ENCODE data around the gene MRPL14.

DNA sequence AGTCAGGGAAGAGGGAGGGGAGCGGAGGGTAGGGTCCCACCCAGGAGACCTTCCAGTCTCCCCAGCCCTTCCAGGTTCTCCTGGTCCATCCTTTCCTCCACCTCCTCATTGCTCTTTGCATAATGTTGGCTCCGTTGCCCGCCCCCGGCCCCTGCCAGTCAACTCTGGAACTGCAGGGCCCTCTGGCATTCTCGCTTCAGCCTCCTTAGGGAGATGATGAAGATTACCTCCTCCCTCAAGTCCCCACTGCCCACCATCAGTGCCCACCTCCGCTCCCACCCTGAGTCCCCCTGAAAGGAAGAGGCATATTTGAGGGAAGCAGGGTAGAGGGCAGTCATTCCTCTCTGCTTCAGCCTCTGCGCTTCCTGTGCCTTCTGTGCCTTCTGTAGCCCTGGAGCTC, 8.6 kb upstream of the MRPL14 start:
- TF ChIP-seq, protein P1, sequence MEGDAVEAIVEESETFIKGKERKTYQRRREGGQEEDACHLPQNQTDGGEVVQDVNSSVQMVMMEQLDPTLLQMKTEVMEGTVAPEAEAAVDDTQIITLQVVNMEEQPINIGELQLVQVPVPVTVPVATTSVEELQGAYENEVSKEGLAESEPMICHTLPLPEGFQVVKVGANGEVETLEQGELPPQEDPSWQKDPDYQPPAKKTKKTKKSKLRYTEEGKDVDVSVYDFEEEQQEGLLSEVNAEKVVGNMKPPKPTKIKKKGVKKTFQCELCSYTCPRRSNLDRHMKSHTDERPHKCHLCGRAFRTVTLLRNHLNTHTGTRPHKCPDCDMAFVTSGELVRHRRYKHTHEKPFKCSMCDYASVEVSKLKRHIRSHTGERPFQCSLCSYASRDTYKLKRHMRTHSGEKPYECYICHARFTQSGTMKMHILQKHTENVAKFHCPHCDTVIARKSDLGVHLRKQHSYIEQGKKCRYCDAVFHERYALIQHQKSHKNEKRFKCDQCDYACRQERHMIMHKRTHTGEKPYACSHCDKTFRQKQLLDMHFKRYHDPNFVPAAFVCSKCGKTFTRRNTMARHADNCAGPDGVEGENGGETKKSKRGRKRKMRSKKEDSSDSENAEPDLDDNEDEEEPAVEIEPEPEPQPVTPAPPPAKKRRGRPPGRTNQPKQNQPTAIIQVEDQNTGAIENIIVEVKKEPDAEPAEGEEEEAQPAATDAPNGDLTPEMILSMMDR (conservative IDR thresholded peaks at IDR 0.05; ENCODE audit: low read depth in 2 of 2): peak in 1 of 2 experiments; percentile 18; a peak in 1 of 4 replicates
- no peak for TF ChIP-seq EZH2 (IDR thresholded peaks at IDR 0.05; ENCODE audit: low read depth, unreplicated experiment)
- TF ChIP-seq EZH2phosphoT487 (IDR thresholded peaks at IDR 0.05; ENCODE audit: unreplicated experiment): no peak
- no peak for TF ChIP-seq POLR2AphosphoS5 (IDR thresholded peaks at IDR 0.05; ENCODE audit: low read depth)
- no peak for TF ChIP-seq ZNF462 (CRISPR knock-in tag; IDR thresholded peaks at IDR 0.05)
- no peak for TF ChIP-seq REST (IDR thresholded peaks at IDR 0.05; ENCODE audit: unreplicated experiment)
- no peak for TF ChIP-seq ZNF114 (CRISPR knock-in tag; IDR thresholded peaks at IDR 0.05)
- TF ChIP-seq JUNB (IDR thresholded peaks at IDR 0.05; ENCODE audit: unreplicated experiment): no peak
- no peak for TF ChIP-seq ZNF331 (CRISPR knock-in tag; IDR thresholded peaks at IDR 0.05; ENCODE audit: low read depth)
- no peak for TF ChIP-seq STAT1 (IDR thresholded peaks at IDR 0.05; ENCODE audit: unreplicated experiment)

Data from GM23338 (cell line).